Effector memory CD8-positive, alpha-beta T cell (primary cell): ENCODE results near the gene C10orf62.

ENCODE experiments used
- ATAC-seq: fragments of 150-1000 bp; cut with Tn5 transposase; replicated peaks from 2 replicates; pipeline ENCODE4 v1.10.0; 2021; ENCODE audit warnings: mild to moderate bottlenecking, moderate library complexity
- DNase-seq, 3 experiments: peaks; one replicate each; pipeline ENCODE4 v3.0.0; 2021
- H3K27ac Mint-ChIP-seq, 2 donors: one replicate each; pipeline ENCODE4 v1.8.0; 2022; ENCODE audit warnings: mild to moderate bottlenecking in 2 of 2, mixed read lengths in 2 of 2, moderate library complexity in 2 of 2
- H3K27me3 Mint-ChIP-seq, 2 donors: one replicate each; pipeline ENCODE4 v1.8.0; 2022; ENCODE audit warnings: mixed read lengths in 2 of 2
- H3K36me3 Mint-ChIP-seq: one replicate; pipeline ENCODE4 v1.8.0; 2022; ENCODE audit warnings: mild to moderate bottlenecking, moderate library complexity, mixed read lengths; ENCODE audit not compliant: insufficient read depth
- H3K4me1 Mint-ChIP-seq, 2 donors: one replicate each; pipeline ENCODE4 v1.8.0; 2022; ENCODE audit warnings: low read depth in 2 of 2, mixed read lengths in 2 of 2
- H3K4me3 Mint-ChIP-seq, 2 donors: one replicate each; pipeline ENCODE4 v1.8.0; 2022; ENCODE audit warnings: mild to moderate bottlenecking in 2 of 2, mixed read lengths in 2 of 2, moderate library complexity in 2 of 2
- H3K9me3 Mint-ChIP-seq, 2 donors: one replicate each; pipeline ENCODE4 v1.8.0; 2022; ENCODE audit warnings: mixed read lengths in 2 of 2

C10orf62 gene

GRCh38 chr10:97601268-97602215, 12.0 kb downstream of the C10orf62 start:
- no peak overlapping the region for H3K4me3 Mint-ChIP-seq
- H3K27ac Mint-ChIP-seq = no peak overlapping the region
- H3K4me1 Mint-ChIP-seq = no peaks in the 10 kb centered on the region
- no peak for ATAC-seq
- no peak for DNase-seq
- no peaks in the 10 kb centered on the region for H3K36me3 Mint-ChIP-seq
- H3K27me3 Mint-ChIP-seq = no peaks in the 10 kb centered on the region
- H3K9me3 Mint-ChIP-seq = no peaks in the 10 kb centered on the region

DNA sequence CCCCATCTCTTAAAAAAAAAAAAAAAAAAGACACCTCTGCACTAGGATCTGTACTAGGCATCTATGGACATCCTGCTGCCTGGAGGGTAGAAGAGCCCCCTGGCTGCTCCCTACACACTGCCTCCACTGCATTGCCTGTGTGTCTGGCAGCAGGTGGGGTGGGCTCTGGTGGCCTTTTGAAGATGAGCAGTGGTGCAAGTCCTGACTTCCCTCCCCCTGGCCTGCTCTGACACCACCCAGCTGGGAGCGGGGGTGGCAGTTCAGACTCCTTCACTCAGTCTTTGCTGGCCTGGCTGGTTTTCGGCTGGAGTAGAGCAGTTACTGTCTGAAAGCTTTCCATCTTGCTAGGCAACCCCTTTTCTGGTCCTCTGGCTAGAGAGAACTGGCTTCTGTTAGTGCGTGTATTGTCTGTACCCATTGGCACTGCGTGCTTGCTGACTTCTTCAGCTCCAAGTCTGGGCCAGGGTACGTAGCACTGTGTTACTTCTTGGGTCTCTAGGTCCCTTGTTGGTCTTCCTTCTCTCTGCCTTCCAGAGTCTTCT, 17.6 kb downstream of the C10orf62 start:
- Mint-ChIP-seq H3K4me3 (no peak overlapping the region), H3K36me3 (no peaks in the 10 kb centered on the region), H3K4me1 (no peaks in the 10 kb centered on the region), H3K27me3 (peaks cover 0 to 8% of the 10 kb centered on the region in 2 donors), H3K27ac (no peak overlapping the region), H3K9me3 (no peaks in the 10 kb centered on the region)
- DNase-seq = no peak
- ATAC-seq = no peak

GRCh38 chr10:97608991-97609561, 19.6 kb downstream of the C10orf62 start:
- Mint-ChIP-seq H3K36me3 (no peaks in the 10 kb centered on the region), H3K9me3 (no peaks in the 10 kb centered on the region), H3K4me1 (no peaks in the 10 kb centered on the region), H3K27me3 (peaks cover 0 to 8% of the 10 kb centered on the region in 2 donors), H3K27ac (no peak overlapping the region), H3K4me3 (no peak overlapping the region)
- DNase-seq = no peak
- no peak for ATAC-seq

GRCh38 chr10:97611473-97611872, 22.0 kb downstream of the C10orf62 start:
- DNase-seq (no peak), ATAC-seq (no peak)
- Mint-ChIP-seq H3K4me3 (no peak overlapping the region), H3K4me1 (no peaks in the 10 kb centered on the region), H3K27ac (no peak overlapping the region), H3K36me3 (no peaks in the 10 kb centered on the region), H3K27me3 (peaks cover 0 to 8% of the 10 kb centered on the region in 2 donors), H3K9me3 (no peaks in the 10 kb centered on the region)

- Mint-ChIP-seq H3K9me3 (no peaks in the 10 kb centered on the region), H3K27me3 (peaks cover 0 to 8% of the 10 kb centered on the region in 2 donors), H3K4me3 (no peak overlapping the region), H3K36me3 (no peaks in the 10 kb centered on the region), H3K27ac (no peak overlapping the region), H3K4me1 (no peaks in the 10 kb centered on the region)
- ATAC-seq (no peak), DNase-seq (no peak)
Measured at GRCh38 chr10:97612386-97612785, 22.9 kb downstream of the C10orf62 start.

DNA sequence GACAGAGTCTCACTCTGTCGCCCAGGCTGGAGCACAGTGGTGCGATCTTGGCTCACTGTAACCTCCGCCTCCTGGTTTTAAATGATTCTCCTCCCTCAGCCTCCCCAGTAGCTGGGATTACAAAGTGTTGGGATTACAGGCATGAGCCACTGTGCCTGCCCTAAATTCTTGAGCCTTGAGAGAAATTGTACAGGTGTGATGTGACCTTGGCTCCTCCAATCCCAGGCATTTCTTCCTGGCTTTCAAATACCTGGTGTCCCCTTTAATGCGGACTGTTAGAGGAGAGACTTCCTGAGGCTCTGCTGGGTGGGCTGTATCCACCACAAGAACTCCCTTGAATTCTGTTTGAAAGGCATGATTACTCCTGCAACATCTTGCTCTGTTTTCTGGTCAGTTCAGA, 28.8 kb downstream of the C10orf62 start:
- Mint-ChIP-seq H3K4me3 (no peak overlapping the region), H3K9me3 (no peaks in the 10 kb centered on the region), H3K4me1 (no peaks in the 10 kb centered on the region), H3K27me3 (no peaks in the 10 kb centered on the region), H3K36me3 (no peaks in the 10 kb centered on the region), H3K27ac (no peak overlapping the region)
- DNase-seq (no peak), ATAC-seq (no peak)

- H3K4me1 Mint-ChIP-seq = no peaks in the 10 kb centered on the region
- no peak overlapping the region for H3K4me3 Mint-ChIP-seq
- no peaks in the 10 kb centered on the region for H3K36me3 Mint-ChIP-seq
- ATAC-seq = no peak
- H3K27me3 Mint-ChIP-seq = no peaks in the 10 kb centered on the region
- no peak overlapping the region for H3K27ac Mint-ChIP-seq
- DNase-seq = no peak
- no peaks in the 10 kb centered on the region for H3K9me3 Mint-ChIP-seq
Measured at GRCh38 chr10:97618733-97619132, 29.2 kb downstream of the C10orf62 start.

GRCh38 chr10:97623277-97623676, 33.8 kb downstream of the C10orf62 start:
- DNase-seq = no peak
- H3K27me3 Mint-ChIP-seq = no peaks in the 10 kb centered on the region
- no peak for ATAC-seq

GRCh38 chr10:97627731-97628130, 38.2 kb downstream of the C10orf62 start:
- peak overlapping the region in 1 of 2 donors; percentile 27 for H3K27ac Mint-ChIP-seq
- H3K4me3 Mint-ChIP-seq = no peak overlapping the region
- H3K4me1 Mint-ChIP-seq = peaks cover under 1 to 2% of the 10 kb centered on the region in 2 donors
- peaks cover under 1% of the 10 kb centered on the region for H3K36me3 Mint-ChIP-seq
- no peaks in the 10 kb centered on the region for H3K9me3 Mint-ChIP-seq
- DNase-seq (no peak), ATAC-seq (no peak)
- H3K27me3 Mint-ChIP-seq = no peaks in the 10 kb centered on the region

More at GRCh38 chr10:97623277-97623676, 33.8 kb downstream of the C10orf62 start:
- H3K9me3 Mint-ChIP-seq = no peaks in the 10 kb centered on the region
- H3K27ac Mint-ChIP-seq = no peak overlapping the region
- H3K4me3 Mint-ChIP-seq = no peak overlapping the region
- no peaks in the 10 kb centered on the region for H3K36me3 Mint-ChIP-seq
- no peaks in the 10 kb centered on the region for H3K4me1 Mint-ChIP-seq

GRCh38 chr10:97628228-97628627, 38.7 kb downstream of the C10orf62 start:
- Mint-ChIP-seq H3K27ac (no peak overlapping the region), H3K9me3 (no peaks in the 10 kb centered on the region), H3K4me3 (no peak overlapping the region)

GRCh38 chr10:97629289-97629688, 39.8 kb downstream of the C10orf62 start:
- H3K27ac Mint-ChIP-seq = no peak overlapping the region
- no peak for ATAC-seq

More at GRCh38 chr10:97628228-97628627, 38.7 kb downstream of the C10orf62 start:
- Mint-ChIP-seq H3K4me1 (peaks cover 4 to 7% of the 10 kb centered on the region in 2 donors), H3K27me3 (no peaks in the 10 kb centered on the region), H3K36me3 (peaks cover 4% of the 10 kb centered on the region)
- DNase-seq = no peak
- ATAC-seq = no peak

DNA sequence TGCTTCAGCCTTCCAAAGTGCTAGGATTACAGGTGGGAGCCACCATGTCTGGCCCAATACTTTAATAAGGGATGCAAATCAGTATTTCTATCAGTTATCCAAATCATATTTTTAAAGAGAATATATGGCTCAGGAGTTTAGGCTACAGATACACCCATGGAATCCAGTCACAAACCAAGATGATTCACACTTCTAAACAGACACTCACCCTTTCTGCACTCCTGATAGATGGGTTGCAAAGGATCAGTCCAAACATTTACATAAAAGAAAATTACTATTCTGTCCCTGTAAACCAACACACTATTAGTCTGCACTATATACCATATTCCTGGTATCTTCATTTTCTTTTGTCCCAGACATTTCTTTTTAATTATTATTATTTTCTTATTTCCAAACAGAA, 41.6 kb downstream of the C10orf62 start:
- H3K9me3 Mint-ChIP-seq = no peaks in the 10 kb centered on the region
- H3K4me1 Mint-ChIP-seq = peaks cover 11 to 14% of the 10 kb centered on the region in 2 donors
- no peaks in the 10 kb centered on the region for H3K27me3 Mint-ChIP-seq
- H3K36me3 Mint-ChIP-seq = peaks cover 15% of the 10 kb centered on the region
- no peak overlapping the region for H3K4me3 Mint-ChIP-seq
- ATAC-seq (no peak), DNase-seq (no peak)
- no peak overlapping the region for H3K27ac Mint-ChIP-seq

More at GRCh38 chr10:97629289-97629688, 39.8 kb downstream of the C10orf62 start:
- no peaks in the 10 kb centered on the region for H3K9me3 Mint-ChIP-seq
- DNase-seq = no peak
- H3K4me3 Mint-ChIP-seq = no peak overlapping the region
- H3K27me3 Mint-ChIP-seq = no peaks in the 10 kb centered on the region
- peaks cover 15% of the 10 kb centered on the region for H3K36me3 Mint-ChIP-seq
- peaks cover 11 to 14% of the 10 kb centered on the region in 2 donors for H3K4me1 Mint-ChIP-seq

- H3K27me3 Mint-ChIP-seq = no peaks in the 10 kb centered on the region
- peaks cover 11 to 14% of the 10 kb centered on the region in 2 donors for H3K4me1 Mint-ChIP-seq
- H3K36me3 Mint-ChIP-seq = peaks cover 15% of the 10 kb centered on the region
- peak within 1 kb of the TSS; percentile 82 to 88 for H3K27ac Mint-ChIP-seq
- H3K9me3 Mint-ChIP-seq = no peaks in the 10 kb centered on the region
- peak; percentile 100 for ATAC-seq
- peak; percentile 86 to 90 (median 89) for DNase-seq
- H3K4me3 Mint-ChIP-seq = peak within 1 kb of the TSS; percentile 95 to 99
Measured at GRCh38 chr10:97632949-97633884, 43.7 kb downstream of the C10orf62 start, which contains the start of gene MORN4. Gene MORN4, minus strand, starts transcription at chr10:97633500. Its CDS starts 13,847 bp downstream, at chr10:97619653.
